Measurements from ENCODE around the gene SYTL4. TPM values are rescaled to one million over a fixed set of nuclear protein-coding genes. Genes with fewer than 3 reads are reported as not detected.

The SYTL4 gene
- total RNA-seq, 8 experiments from 2014 or later: 0.22 to 20.7 (median 3.2) TPM

GRCh38 chrX:100685284-100685996 lies 46.5 kb downstream of the SYTL4 start:
- 0 to 100% (median 37%) methylated on average over 1 to 4 of the region's 5 CpGs; no CpG with 5 or more reads in 5 of the 10 experiments for WGBS, 10 experiments
- no peak overlapping the region for H3K4me3 ChIP-seq
- in situ Hi-C loops (cut with MboI; ENCODE audit: low pct_unique_long_range_greater_than_20kb in 2 of 9, low sequenced_read_pairs in 9 of 9, unreplicated experiment in 9 of 9): loop anchor here in 3 of 9 experiments (10.0 to 25.0 kb wide), 3 partner anchors 89 to 602 kb away; partner anchors contain the start of gene TAF7L (in 1 of the 3)
- ATAC-seq (replicated peaks in 6 of 8): peak; percentile 63 to 89 (median 75)
- no peaks in the 10 kb centered on the region for H3K4me1 ChIP-seq (replicated peaks in 1 of 2)
- no peak overlapping the region for H3K27ac ChIP-seq

- 70 to 100% (median 79%) methylated on average over 1 to 7 of the region's 8 CpGs; no CpG with 5 or more reads in 6 of the 10 experiments for WGBS, 10 experiments
- H3K27ac ChIP-seq: no peak overlapping the region
- ATAC-seq (replicated peaks in 6 of 8): no peak
- H3K4me1 ChIP-seq (replicated peaks in 1 of 2): no peaks in the 10 kb centered on the region
- no peak overlapping the region for H3K4me3 ChIP-seq
- in situ Hi-C loops (cut with MboI; ENCODE audit: low pct_unique_long_range_greater_than_20kb in 2 of 9, low sequenced_read_pairs in 9 of 9, unreplicated experiment in 9 of 9): loop anchor here in 3 of 9 experiments (10.0 to 25.0 kb wide), 3 partner anchors 92 to 604 kb away; partner anchors contain the start of gene TAF7L (in 1 of the 3)
Measured at GRCh38 chrX:100682939-100683338, 49.0 kb downstream of the SYTL4 start.

- ATAC-seq (replicated peaks in 6 of 8): peak in 1 of 8 experiments; percentile 70
- no peak overlapping the region for H3K4me3 ChIP-seq
- no peaks in the 10 kb centered on the region for H3K4me1 ChIP-seq (replicated peaks in 1 of 2)
- WGBS, 10 experiments: 0 to 100% (median 14%) methylated on average over 1 to 3 of the region's 3 CpGs; no CpG with 5 or more reads in 5 of the 10 experiments
- no peak overlapping the region for H3K27ac ChIP-seq
- in situ Hi-C loops (cut with MboI; ENCODE audit: low pct_unique_long_range_greater_than_20kb in 2 of 9, low sequenced_read_pairs in 9 of 9, unreplicated experiment in 9 of 9): loop anchor here in 3 of 9 experiments (10.0 to 25.0 kb wide), 3 partner anchors 93 to 606 kb away; partner anchors contain the start of gene TAF7L (in 1 of the 3)
Measured at GRCh38 chrX:100681599-100681998, 50.3 kb downstream of the SYTL4 start.

- Histone ChIP-seq H3K4me3 (no peak overlapping the region), H3K4me1 (replicated peaks in 1 of 2) (no peaks in the 10 kb centered on the region), H3K27ac (no peak overlapping the region)
- in situ Hi-C loops (cut with MboI; ENCODE audit: low pct_unique_long_range_greater_than_20kb in 2 of 9, low sequenced_read_pairs in 9 of 9, unreplicated experiment in 9 of 9): loop anchor here in 3 of 9 experiments (10.0 to 25.0 kb wide), 3 partner anchors 94 to 607 kb away; partner anchors contain the start of gene TAF7L (in 1 of the 3)
- WGBS, 10 experiments: 0 to 60% (median 33%) methylated on average over 1 to 2 of the region's 2 CpGs; no CpG with 5 or more reads in 6 of the 10 experiments
- no peak for ATAC-seq (replicated peaks in 6 of 8)
Measured at GRCh38 chrX:100680756-100681155, 51.2 kb downstream of the SYTL4 start.

- no peaks in the 10 kb centered on the region for H3K4me1 ChIP-seq (replicated peaks in 1 of 2)
- ATAC-seq (replicated peaks in 6 of 8): no peak
- in situ Hi-C loops (cut with MboI; ENCODE audit: low pct_unique_long_range_greater_than_20kb in 2 of 9, low sequenced_read_pairs in 9 of 9, unreplicated experiment in 9 of 9): loop anchor here in 2 of 9 experiments (25.0 kb wide), 2 partner anchors 110 to 610 kb away; partner anchors contain the start of gene TAF7L (in 1 of the 2)
- no peak overlapping the region for H3K4me3 ChIP-seq
- WGBS, 10 experiments: 44 to 100% (median 67%) methylated on average over 1 to 2 of the region's 5 CpGs; no CpG with 5 or more reads in 5 of the 10 experiments
- no peak overlapping the region for H3K27ac ChIP-seq
Measured at GRCh38 chrX:100677611-100678181, 54.2 kb downstream of the SYTL4 start.

- Histone ChIP-seq H3K4me1 (replicated peaks in 1 of 2) (no peaks in the 10 kb centered on the region), H3K4me3 (no peak overlapping the region), H3K27ac (no peak overlapping the region)
- in situ Hi-C loops (cut with MboI; ENCODE audit: low pct_unique_long_range_greater_than_20kb in 2 of 9, low sequenced_read_pairs in 9 of 9, unreplicated experiment in 9 of 9): loop anchor here in 2 of 9 experiments (25.0 kb wide), 2 partner anchors 113 to 613 kb away; partner anchors contain the start of gene TAF7L (in 1 of the 2)
- no peak for ATAC-seq (replicated peaks in 6 of 8)
- 14% methylated on average over 1 of the region's 2 CpGs; no CpG with 5 or more reads in 9 of the 10 experiments for WGBS, 10 experiments
Measured at GRCh38 chrX:100674705-100675104, 57.2 kb downstream of the SYTL4 start.

GRCh38 chrX:100673397-100673953 lies 58.4 kb downstream of the SYTL4 start:
- no peak for ATAC-seq (replicated peaks in 6 of 8)
- Histone ChIP-seq H3K4me3 (no peak overlapping the region), H3K27ac (no peak overlapping the region), H3K4me1 (replicated peaks in 1 of 2) (no peaks in the 10 kb centered on the region)
- 0 to 56% (median 20%) methylated on average over 1 to 3 of the region's 3 CpGs; no CpG with 5 or more reads in 6 of the 10 experiments for WGBS, 10 experiments
- in situ Hi-C loops (cut with MboI; ENCODE audit: low pct_unique_long_range_greater_than_20kb in 2 of 9, low sequenced_read_pairs in 9 of 9, unreplicated experiment in 9 of 9): no loop called here

- no peak overlapping the region for H3K27ac ChIP-seq
- in situ Hi-C loops (cut with MboI; ENCODE audit: low pct_unique_long_range_greater_than_20kb in 2 of 9, low sequenced_read_pairs in 9 of 9, unreplicated experiment in 9 of 9): no loop called here
- no peak for ATAC-seq (replicated peaks in 6 of 8)
- H3K4me3 ChIP-seq: no peak overlapping the region
- no peaks in the 10 kb centered on the region for H3K4me1 ChIP-seq (replicated peaks in 1 of 2)
- WGBS, 10 experiments: 20 to 80% (median 67%) methylated on average over 1 of the region's 3 CpGs; no CpG with 5 or more reads in 7 of the 10 experiments
Measured at GRCh38 chrX:100672966-100673365, 59.0 kb downstream of the SYTL4 start.

- WGBS, 10 experiments: 17 to 20% methylated on average over 1 to 2 of the region's 2 CpGs; no CpG with 5 or more reads in 8 of the 10 experiments
- no peaks in the 10 kb centered on the region for H3K4me1 ChIP-seq (replicated peaks in 1 of 2)
- no peak overlapping the region for H3K27ac ChIP-seq
- no peak overlapping the region for H3K4me3 ChIP-seq
- peak in 1 of 8 experiments; percentile 24 for ATAC-seq (replicated peaks in 6 of 8)
- in situ Hi-C loops (cut with MboI; ENCODE audit: low pct_unique_long_range_greater_than_20kb in 2 of 9, low sequenced_read_pairs in 9 of 9, unreplicated experiment in 9 of 9): no loop called here
Measured at GRCh38 chrX:100663642-100664041, 68.3 kb downstream of the SYTL4 start.

GRCh38 chrX:100662796-100663195 lies 69.1 kb downstream of the SYTL4 start:
- no peak overlapping the region for H3K4me3 ChIP-seq
- H3K4me1 ChIP-seq (replicated peaks in 1 of 2): no peaks in the 10 kb centered on the region
- in situ Hi-C loops (cut with MboI; ENCODE audit: low pct_unique_long_range_greater_than_20kb in 2 of 9, low sequenced_read_pairs in 9 of 9, unreplicated experiment in 9 of 9): no loop called here
- WGBS, 10 experiments: 0 to 100% (median 66%) methylated on average over 1 to 4 of the region's 4 CpGs; no CpG with 5 or more reads in 7 of the 10 experiments
- H3K27ac ChIP-seq: no peak overlapping the region
- peak in 3 of 8 experiments; percentile 14 to 44 (median 17) for ATAC-seq (replicated peaks in 6 of 8)

GRCh38 chrX:100662170-100662569 lies 69.8 kb downstream of the SYTL4 start:
- in situ Hi-C loops (cut with MboI; ENCODE audit: low pct_unique_long_range_greater_than_20kb in 2 of 9, low sequenced_read_pairs in 9 of 9, unreplicated experiment in 9 of 9): no loop called here
- WGBS, 10 experiments: 53 to 100% (median 80%) methylated on average over 1 to 12 of the region's 13 CpGs; no CpG with 5 or more reads in 5 of the 10 experiments

GRCh38 chrX:100659431-100660137 lies 72.3 kb downstream of the SYTL4 start:
- ATAC-seq (replicated peaks in 6 of 8): peak; percentile 39 to 90 (median 50)

More at GRCh38 chrX:100662170-100662569, 69.8 kb downstream of the SYTL4 start:
- no peak overlapping the region for H3K4me3 ChIP-seq
- H3K4me1 ChIP-seq (replicated peaks in 1 of 2): no peaks in the 10 kb centered on the region
- peak in 3 of 8 experiments; percentile 18 to 89 (median 34) for ATAC-seq (replicated peaks in 6 of 8)
- no peak overlapping the region for H3K27ac ChIP-seq

More at GRCh38 chrX:100659431-100660137, 72.3 kb downstream of the SYTL4 start:
- Histone ChIP-seq H3K4me3 (no peak overlapping the region), H3K4me1 (replicated peaks in 1 of 2) (no peaks in the 10 kb centered on the region), H3K27ac (no peak overlapping the region)
- in situ Hi-C loops (cut with MboI; ENCODE audit: low pct_unique_long_range_greater_than_20kb in 2 of 9, low sequenced_read_pairs in 9 of 9, unreplicated experiment in 9 of 9): no loop called here
- 40 to 60% (median 49%) methylated on average over 1 to 3 of the region's 4 CpGs; no CpG with 5 or more reads in 4 of the 10 experiments for WGBS, 10 experiments

Data from motor neuron (in vitro differentiated cells).